Myometrial cell (primary cell): ENCODE data around the gene SUMO4. TPM values are rescaled to one million over a fixed set of nuclear protein-coding genes. Genes with fewer than 3 reads are reported as not detected.

Source experiments
- total RNA-seq: library from RNA; depleted of rRNA; stranded (reverse); fragments of >200 nt; gene quantifications from 2 replicates; pipeline ENCODE4 v1.2.3, GENCODE V29; 2015

Gene SUMO4
- total RNA-seq, result not detected in 2 replicates

GRCh38 chr6:149400050-149400449, at the start of gene SUMO4:
TSS of gene SUMO4 (plus strand) at chr6:149400262. CDS start at chr6:149400392, 130 bp downstream.

Other genes starting within 250 kb of the SUMO4 start
- 15.9 and 22.3 TPM in 2 replicates for gene TAB2, start 82.5 kb upstream of the SUMO4 start, total RNA-seq
- gene ZC3H12D, start 84.8 kb downstream of the SUMO4 start, total RNA-seq, result under 0.01 TPM in 1 of 2 replicates, not detected in the other
- 14.4 and 21.6 TPM in 2 replicates for gene PPIL4, start 145.8 kb downstream of the SUMO4 start, total RNA-seq
- 47.9 and 53.6 TPM in 2 replicates for gene GINM1, start 166.1 kb downstream of the SUMO4 start, total RNA-seq
- 23.7 and 24.5 TPM in 2 replicates for gene KATNA1, start 248.5 kb downstream of the SUMO4 start, total RNA-seq